AG04450 (cell line): ENCODE results near the gene PPP1R12C. TPM values are rescaled to one million over a fixed set of nuclear protein-coding genes. Genes with fewer than 3 reads are reported as not detected.

ENCODE experiments used
- CTCF ChIA-PET: fragments of 300-600, 350-600 bp; formaldehyde crosslinking; extraction: SDS; loops from one replicate; lab custom pipeline; 2022; ENCODE audit warnings: antibody characterized with exemption, inconsistent platforms; lab: Charles Lee
- POLR2A ChIA-PET: fragments of 350-600 bp; formaldehyde crosslinking; extraction: SDS; loops from one replicate; lab custom pipeline; 2021; ENCODE audit warnings: antibody characterized with exemption, inconsistent platforms; lab: Yijun Ruan, JAX
- DNase-seq: peaks from one replicate; pipeline ENCODE4 v3.0.0-alpha.2; 2011; ENCODE audit warnings: low read depth, low spot score
- H3K27ac ChIP-seq: one replicate; pipeline ENCODE4 v1.5.1; 2012; ENCODE audit warnings: low read depth, low read length, control low read depth
- H3K27me3 ChIP-seq: one replicate; pipeline ENCODE4 v1.6.0; 2012; ENCODE audit warnings: low read length; ENCODE audit not compliant: control insufficient read depth, insufficient read depth
- H3K4me3 ChIP-seq: 2 replicates; pipeline ENCODE4 v1.5.1; 2011; ENCODE audit warnings: mild to moderate bottlenecking, low read depth, low read length, control low read depth
- H3K9me3 ChIP-seq: 2 replicates; pipeline ENCODE4 v1.5.1; 2012; ENCODE audit warnings: low read length; ENCODE audit not compliant: control insufficient read depth, insufficient read depth
- polyA plus RNA-seq: library from polyadenylated mRNA; depleted of rRNA; stranded (reverse); fragments of >200 nt; gene quantifications from 2 replicates; pipeline ENCODE4 v1.2.3, GENCODE V29; 2011
- TF ChIP-seq, protein P1 (sequence below): IDR thresholded peaks from 2 replicates; pipeline ENCODE4 v1.5.1; 2011; ENCODE audit warnings: low read depth, low read length, control low read depth, inconsistent platforms

The PPP1R12C gene
- polyA plus RNA-seq, 1 experiment = 24.2 TPM

DNA sequence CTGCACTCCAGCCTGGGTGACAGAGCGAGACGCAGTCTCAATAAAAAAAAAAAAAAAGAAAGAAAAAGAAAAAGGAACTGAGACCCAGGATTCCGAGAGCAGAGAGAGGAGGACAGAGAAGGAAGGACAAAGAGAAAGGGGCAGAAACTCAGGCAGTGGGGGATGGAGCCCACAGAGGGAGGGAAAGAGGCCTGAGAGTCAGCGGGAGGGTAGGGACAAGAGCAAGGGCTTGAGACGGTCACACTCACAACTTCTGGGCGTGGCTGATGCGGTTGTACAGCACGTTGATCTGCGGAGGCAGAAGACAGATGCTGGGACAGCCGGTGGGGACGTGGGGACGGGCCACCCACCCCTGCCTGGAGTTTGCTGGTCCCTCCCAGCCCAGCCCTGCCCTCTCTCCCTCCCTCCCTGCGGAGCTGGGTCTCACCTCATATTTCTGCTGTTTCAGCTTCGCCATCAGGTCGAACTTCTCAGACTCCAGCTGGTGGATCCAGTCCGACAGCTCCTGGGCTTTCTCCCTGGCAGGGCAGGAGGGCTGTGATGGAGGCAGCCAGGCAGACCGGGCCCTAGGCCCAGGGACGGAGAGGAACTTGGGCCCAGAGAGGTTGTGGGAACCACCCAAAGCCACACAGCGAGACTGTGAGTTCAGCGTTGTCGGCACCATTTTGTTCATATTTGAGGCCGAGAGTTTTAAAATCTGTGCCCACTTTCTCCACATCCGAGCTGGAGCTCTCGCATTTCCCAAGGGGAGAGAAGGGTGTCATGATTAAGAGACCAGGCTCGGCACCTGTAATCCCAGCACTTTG lies 16.4 kb upstream of the PPP1R12C start:
- H3K27ac ChIP-seq = no peak overlapping the region
- no peaks in the 10 kb centered on the region for H3K9me3 ChIP-seq
- H3K27me3 ChIP-seq = peaks cover 34% of the 10 kb centered on the region
- ChIA-PET POLR2A (no interaction called here), CTCF (interaction anchor here (0.6 to 1.4 kb wide), 3 partner anchors 45 to 499 kb away, joined by 3 to 5 read pairs (median 4); no protein-coding TSS in a partner anchor)
- TF ChIP-seq, protein P1, sequence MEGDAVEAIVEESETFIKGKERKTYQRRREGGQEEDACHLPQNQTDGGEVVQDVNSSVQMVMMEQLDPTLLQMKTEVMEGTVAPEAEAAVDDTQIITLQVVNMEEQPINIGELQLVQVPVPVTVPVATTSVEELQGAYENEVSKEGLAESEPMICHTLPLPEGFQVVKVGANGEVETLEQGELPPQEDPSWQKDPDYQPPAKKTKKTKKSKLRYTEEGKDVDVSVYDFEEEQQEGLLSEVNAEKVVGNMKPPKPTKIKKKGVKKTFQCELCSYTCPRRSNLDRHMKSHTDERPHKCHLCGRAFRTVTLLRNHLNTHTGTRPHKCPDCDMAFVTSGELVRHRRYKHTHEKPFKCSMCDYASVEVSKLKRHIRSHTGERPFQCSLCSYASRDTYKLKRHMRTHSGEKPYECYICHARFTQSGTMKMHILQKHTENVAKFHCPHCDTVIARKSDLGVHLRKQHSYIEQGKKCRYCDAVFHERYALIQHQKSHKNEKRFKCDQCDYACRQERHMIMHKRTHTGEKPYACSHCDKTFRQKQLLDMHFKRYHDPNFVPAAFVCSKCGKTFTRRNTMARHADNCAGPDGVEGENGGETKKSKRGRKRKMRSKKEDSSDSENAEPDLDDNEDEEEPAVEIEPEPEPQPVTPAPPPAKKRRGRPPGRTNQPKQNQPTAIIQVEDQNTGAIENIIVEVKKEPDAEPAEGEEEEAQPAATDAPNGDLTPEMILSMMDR = no peak
- DNase-seq = no peak
- H3K4me3 ChIP-seq = no peak overlapping the region

- Histone ChIP-seq H3K27me3 (peaks cover 31% of the 10 kb centered on the region), H3K27ac (no peak overlapping the region), H3K4me3 (no peak overlapping the region), H3K9me3 (no peaks in the 10 kb centered on the region)
- TF ChIP-seq, protein P1 = peak; percentile 25; the same call in 1 of the 2 replicates
- DNase-seq = no peak
- POLR2A ChIA-PET = no interaction called here
- CTCF ChIA-PET = interaction anchor here (0.6 to 1.5 kb wide), 3 partner anchors 8 to 500 kb away, joined by 3 to 6 read pairs (median 5); no protein-coding TSS in a partner anchor
Measured at GRCh38 chr19:55132453-55133129, 15.2 kb upstream of the PPP1R12C start.

- POLR2A ChIA-PET = no interaction called here
- Histone ChIP-seq H3K4me3 (no peak overlapping the region), H3K27ac (no peak overlapping the region), H3K27me3 (peaks cover 33% of the 10 kb centered on the region), H3K9me3 (no peaks in the 10 kb centered on the region)
- no peak for DNase-seq
- CTCF ChIA-PET = interaction anchor here (0.7 to 1.5 kb wide), 3 partner anchors 9 to 339 kb away, joined by 3 to 6 read pairs (median 5); no protein-coding TSS in a partner anchor
- TF ChIP-seq, protein P1 = no peak
Measured at GRCh38 chr19:55131421-55131820, 14.0 kb upstream of the PPP1R12C start.

GRCh38 chr19:55119053-55119452 lies 1.6 kb upstream of the PPP1R12C start:
- Histone ChIP-seq H3K9me3 (peaks cover 3% of the 10 kb centered on the region; the same call in 1 of the 2 replicates), H3K27me3 (peaks cover 6% of the 10 kb centered on the region), H3K4me3 (no peak overlapping the region), H3K27ac (no peak overlapping the region)
- TF ChIP-seq, protein P1 = no peak
- ChIA-PET POLR2A (no interaction called here), CTCF (interaction anchor here (1.3 kb wide), 1 partner anchor 21 kb away, joined by 5 read pairs; no protein-coding TSS in a partner anchor)
- DNase-seq = no peak
